IMR-90 (cell line): Measurements from ENCODE around the gene ZNF521. TPM values are rescaled to one million over a fixed set of nuclear protein-coding genes. Genes with fewer than 3 reads are reported as not detected.

Source experiments
- ATAC-seq: fragments of 200-7000 bp; cut with Tn5 transposase; 2 replicates; pipeline ENCODE4 v1.9.1; 2020; ENCODE audit warnings: low read depth, mild to moderate bottlenecking, moderate library complexity
- BruUV-seq: library from RNA; stranded (reverse); fragments of 400-500 nt; replicated peaks from 2 replicates; lab custom pipeline; 2021; lab: Mats Ljungman, UMichigan
- CTCF ChIA-PET: fragments of 300-600 bp; formaldehyde crosslinking; extraction: SDS; loops from one replicate; lab custom pipeline; 2021; ENCODE audit warnings: antibody characterized with exemption; lab: Yijun Ruan, JAX
- POLR2A ChIA-PET: fragments of 300-600 bp; sonication (Branson Sonifier 250); formaldehyde crosslinking; loops from one replicate; lab custom pipeline; 2022; ENCODE audit warnings: antibody characterized with exemption; ENCODE audit not compliant: unreplicated experiment; lab: Charles Lee
- DNase-seq: peaks from one replicate; pipeline ENCODE4 v3.0.0; 2013
- H2AFZ ChIP-seq: replicated peaks from 2 replicates; pipeline ENCODE3; 2013; ENCODE audit warnings: low read length, mild to moderate bottlenecking; ENCODE audit not compliant: poor library complexity
- H2AK5ac ChIP-seq: 2 replicates; pipeline ENCODE4 v1.6.1; 2013; ENCODE audit warnings: low read depth, low read length, inconsistent platforms
- H2AK9ac ChIP-seq: replicated peaks from 2 replicates; pipeline ENCODE3; 2013; ENCODE audit warnings: mild to moderate bottlenecking, low read depth, low read length, moderate library complexity; ENCODE audit not compliant: poor library complexity
- H2BK120ac ChIP-seq: 2 replicates; pipeline ENCODE4 v1.6.1; 2013; ENCODE audit warnings: low read depth, low read length, inconsistent platforms
- H2BK15ac ChIP-seq: 3 replicates; pipeline ENCODE4 v1.6.1; 2013; ENCODE audit warnings: low read depth, low read length, inconsistent platforms
- H2BK20ac ChIP-seq: 2 replicates; pipeline ENCODE4 v1.6.1; 2013; ENCODE audit warnings: low read depth, mild to moderate bottlenecking, inconsistent platforms, low read length, moderate library complexity
- H2BK5ac ChIP-seq: 2 replicates; pipeline ENCODE4 v1.6.1; 2013; ENCODE audit warnings: mild to moderate bottlenecking, low read depth, low read length, inconsistent platforms; ENCODE audit not compliant: poor library complexity, severe bottlenecking
- H3K14ac ChIP-seq: replicated peaks from 2 replicates; pipeline ENCODE4 v1.6.1; 2013; ENCODE audit warnings: low read depth, low read length, inconsistent platforms
- H3K18ac ChIP-seq: 2 replicates; pipeline ENCODE4 v1.6.1; 2013; ENCODE audit warnings: low read depth, low read length, control low read depth
- H3K23ac ChIP-seq: 2 replicates; pipeline ENCODE4 v1.6.1; 2013; ENCODE audit warnings: low read depth, low read length, inconsistent platforms
- H3K27ac ChIP-seq: 2 replicates; pipeline ENCODE4 v1.5.1; 2013; ENCODE audit warnings: mild to moderate bottlenecking, control low read depth, low read length; ENCODE audit not compliant: insufficient read depth
- H3K27me3 ChIP-seq: 2 replicates; pipeline ENCODE4 v1.6.1; 2013; ENCODE audit warnings: low read length; ENCODE audit not compliant: control insufficient read depth, insufficient read depth
- H3K36me3 ChIP-seq: 2 replicates; pipeline ENCODE4 v1.6.1; 2013; ENCODE audit warnings: low read length, mixed read lengths; ENCODE audit not compliant: control insufficient read depth, insufficient read depth
- H3K4ac ChIP-seq: 2 replicates; pipeline ENCODE4 v1.6.1; 2013; ENCODE audit warnings: low read depth, low read length, inconsistent platforms
- H3K4me1 ChIP-seq: 2 replicates; pipeline ENCODE4 v1.6.1; 2013; ENCODE audit warnings: low read length, mixed read lengths; ENCODE audit not compliant: control insufficient read depth, insufficient read depth
- H3K4me2 ChIP-seq: 2 replicates; pipeline ENCODE4 v1.6.1; 2013; ENCODE audit warnings: low read depth, mild to moderate bottlenecking, control low read depth, low read length, moderate library complexity
- H3K4me3 ChIP-seq: 2 replicates; pipeline ENCODE4 v1.5.1; 2013; ENCODE audit warnings: low read depth, mild to moderate bottlenecking, control low read depth, low read length, moderate library complexity; ENCODE audit not compliant: insufficient read depth
- H3K56ac ChIP-seq: 2 replicates; pipeline ENCODE4 v1.6.1; 2013; ENCODE audit warnings: low read length, inconsistent platforms; ENCODE audit not compliant: insufficient read depth; ENCODE audit errors: extremely low read depth
- H3K79me1 ChIP-seq, 2 experiments: 2 replicates each; pipeline ENCODE4 v1.6.1; 2013; ENCODE audit warnings: low read length in 2 of 2, inconsistent platforms in 1 of 2, low read depth in 1 of 2
- H3K9ac ChIP-seq: 2 replicates; pipeline ENCODE4 v1.6.1; 2013; ENCODE audit warnings: low read depth, low read length, control low read depth
- H3K9me1 ChIP-seq: 2 replicates; pipeline ENCODE4 v1.6.1; 2013; ENCODE audit warnings: low read length, inconsistent platforms; ENCODE audit not compliant: insufficient read depth
- H3K9me3 ChIP-seq: 2 replicates; pipeline ENCODE4 v1.6.1; 2013; ENCODE audit warnings: low read length; ENCODE audit not compliant: control insufficient read depth, insufficient read depth
- H4K20me1 ChIP-seq: 2 replicates; pipeline ENCODE4 v1.6.1; 2013; ENCODE audit warnings: low read length, inconsistent platforms; ENCODE audit not compliant: insufficient read depth
- H4K5ac ChIP-seq: 2 replicates; pipeline ENCODE4 v1.6.1; 2013; ENCODE audit warnings: mild to moderate bottlenecking, low read depth, low read length, control low read depth
- H4K8ac ChIP-seq, 2 experiments: 2 replicates each; pipeline ENCODE4 v1.6.1; 2013; ENCODE audit warnings: low read depth in 2 of 2, low read length in 2 of 2, control low read depth in 1 of 2, inconsistent platforms in 1 of 2
- H4K91ac ChIP-seq: 2 replicates; pipeline ENCODE4 v1.6.1; 2013; ENCODE audit warnings: low read depth, low read length, inconsistent platforms; ENCODE audit not compliant: insufficient read depth
- BHLHE40 ChIP-seq: fragments of 150-350 bp; IDR thresholded peaks from 2 replicates; pipeline ENCODE4 v1.6.1; 2016; ENCODE audit warnings: mild to moderate bottlenecking, low read depth, low read length
- CEBPB ChIP-seq: IDR thresholded peaks from 2 replicates; pipeline ENCODE4 v1.6.1; 2012; ENCODE audit warnings: low read depth, low read length, improper control_type of control experiment
- CHD1 ChIP-seq: IDR thresholded peaks from 2 replicates; pipeline ENCODE4 v1.6.1; 2012; ENCODE audit warnings: low read depth, low read length, improper control_type of control experiment
- CTCF ChIP-seq: conservative IDR thresholded peaks from 2 replicates; pipeline ENCODE4 v1.5.1; 2012; ENCODE audit warnings: mild to moderate bottlenecking, low read depth, low read length, improper control_type of control experiment
- FOS ChIP-seq: fragments of 150-350 bp; IDR thresholded peaks from 2 replicates; pipeline ENCODE4 v1.6.1; 2016; ENCODE audit warnings: low read depth, low read length
- MAZ ChIP-seq: IDR thresholded peaks from 2 replicates; pipeline ENCODE4 v1.6.1; 2012; ENCODE audit warnings: low read depth, mild to moderate bottlenecking, low read length, improper control_type of control experiment, moderate library complexity, borderline replicate concordance
- MXI1 ChIP-seq: IDR thresholded peaks from 2 replicates; pipeline ENCODE4 v1.6.1; 2012; ENCODE audit warnings: low read depth, mild to moderate bottlenecking, low read length, moderate library complexity, borderline replicate concordance
- NFE2L2 ChIP-seq: fragments of 150-350 bp; IDR thresholded peaks from 2 replicates; pipeline ENCODE4 v1.6.1; 2016; ENCODE audit warnings: low read depth, mild to moderate bottlenecking, low read length
- POLR2A ChIP-seq: IDR thresholded peaks from 2 replicates; pipeline ENCODE4 v1.6.1; 2012; ENCODE audit warnings: mild to moderate bottlenecking, low read depth, low read length
- RAD21 ChIP-seq: IDR thresholded peaks from 2 replicates; pipeline ENCODE4 v1.6.1; 2012; ENCODE audit warnings: low read length, improper control_type of control experiment
- RCOR1 ChIP-seq: IDR thresholded peaks from 2 replicates; pipeline ENCODE4 v1.6.1; 2012; ENCODE audit warnings: mild to moderate bottlenecking, low read length, improper control_type of control experiment; ENCODE audit not compliant: insufficient replicate concordance
- RFX5 ChIP-seq: IDR thresholded peaks from 2 replicates; pipeline ENCODE4 v1.8.0; 2012; ENCODE audit warnings: low read depth, mild to moderate bottlenecking, low read length, moderate library complexity
- SMC3 ChIP-seq: fragments of 150-350 bp; IDR thresholded peaks from 2 replicates; pipeline ENCODE4 v1.6.1; 2016; ENCODE audit warnings: low read depth, mild to moderate bottlenecking, antibody characterized with exemption, low read length, moderate library complexity
- USF2 ChIP-seq: fragments of 150-350 bp; IDR thresholded peaks from 2 replicates; pipeline ENCODE4 v1.6.1; 2017; ENCODE audit warnings: mild to moderate bottlenecking, antibody characterized with exemption, low read length, low read depth
- WGBS, 2 experiments: methylation state at CpG; one replicate each; pipeline versions ENCODE4 v1.1.5 to v1.1.7; 2013; ENCODE audit warnings: missing lambda C conversion rate in 2 of 2; ENCODE audit not compliant: insufficient read length in 1 of 2; ENCODE audit errors: extremely low coverage in 2 of 2; 5-methylcytosine and 5-hydroxymethylcytosine counted together
- dilution Hi-C: fragments of 300-500 bp; cut with HindIII; formaldehyde crosslinking; loops from one replicate; pipeline ENCODE4 v1.14.3; 2018; ENCODE audit warnings: low sequenced_read_pairs; ENCODE audit not compliant: unreplicated experiment
- in situ Hi-C: fragments of 300-500 bp; cut with MboI; formaldehyde crosslinking; loops from 3 replicates; pipeline ENCODE4 v1.14.3; 2019; ENCODE audit warnings: low sequenced_read_pairs, inconsistent platforms, mixed read lengths
- intact Hi-C: fragments of 100-400 bp; cut with micrococcal nuclease; formaldehyde crosslinking; loops from 2 replicates; pipeline ENCODE4 v1.10.0; 2022
- polyA plus RNA-seq, 3 experiments: library from polyadenylated mRNA; depleted of rRNA; stranded (reverse); fragments of >200 nt; gene quantifications; 2 replicates each; pipeline ENCODE4 v1.2.3, GENCODE V29; 2012; ENCODE audit warnings: low replicate concordance in 1 of 3
- total RNA-seq: library from RNA; depleted of rRNA; stranded (reverse); fragments of >200 nt; gene quantifications from 2 replicates; pipeline ENCODE4 v1.2.3, GENCODE V29; 2012
- TF ChIP-seq, protein P1 (sequence below): fragments of 150-350 bp; IDR thresholded peaks from 2 replicates; pipeline ENCODE4 v1.6.1; 2016; ENCODE audit warnings: low read depth, mild to moderate bottlenecking, low read length, moderate library complexity, borderline replicate concordance

The ZNF521 gene
- total and polyA plus RNA-seq, 2 of the 4 experiments (the other 2 are of a cell fraction) = 21.5 to 59.3 TPM

DNA sequence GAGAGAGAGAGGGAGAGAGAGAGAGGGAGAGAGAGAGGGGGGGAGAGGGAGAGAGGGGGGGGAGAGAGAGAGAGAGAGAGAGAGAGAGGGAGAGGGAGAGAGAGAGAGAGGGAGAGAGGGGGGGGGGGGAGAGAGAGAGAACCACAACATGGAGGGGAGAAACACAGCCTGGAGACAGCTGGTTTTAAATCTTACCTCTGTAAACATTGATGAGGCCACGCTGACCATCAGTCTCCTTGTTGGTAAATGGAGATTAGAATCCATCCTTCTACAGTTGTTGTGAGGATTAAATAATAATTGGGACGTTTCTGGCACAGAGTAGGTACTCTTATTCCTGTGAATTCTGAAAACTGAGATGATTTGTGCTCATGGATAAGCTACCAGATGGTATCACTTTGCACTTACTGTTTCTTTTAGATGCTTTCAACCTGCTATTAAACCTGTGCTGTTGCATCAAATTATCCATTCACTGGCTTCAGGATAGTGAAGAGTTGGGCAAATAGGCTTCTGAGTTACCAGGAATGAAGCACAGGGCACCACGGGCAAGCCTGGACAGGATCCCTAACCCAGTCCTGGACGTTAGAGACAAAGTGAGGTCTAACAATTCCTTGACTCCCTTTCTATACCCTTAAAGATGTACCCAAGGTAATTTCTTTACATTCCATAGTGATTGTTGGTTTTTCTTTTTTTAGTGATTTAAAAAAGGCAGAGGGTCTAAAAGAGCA lies 318.1 kb downstream of the ZNF521 start:
- no peak overlapping the region for H3K27ac ChIP-seq
- no peak for TF ChIP-seq FOS
- TF ChIP-seq NFE2L2 = no peak
- TF ChIP-seq, protein P1, sequence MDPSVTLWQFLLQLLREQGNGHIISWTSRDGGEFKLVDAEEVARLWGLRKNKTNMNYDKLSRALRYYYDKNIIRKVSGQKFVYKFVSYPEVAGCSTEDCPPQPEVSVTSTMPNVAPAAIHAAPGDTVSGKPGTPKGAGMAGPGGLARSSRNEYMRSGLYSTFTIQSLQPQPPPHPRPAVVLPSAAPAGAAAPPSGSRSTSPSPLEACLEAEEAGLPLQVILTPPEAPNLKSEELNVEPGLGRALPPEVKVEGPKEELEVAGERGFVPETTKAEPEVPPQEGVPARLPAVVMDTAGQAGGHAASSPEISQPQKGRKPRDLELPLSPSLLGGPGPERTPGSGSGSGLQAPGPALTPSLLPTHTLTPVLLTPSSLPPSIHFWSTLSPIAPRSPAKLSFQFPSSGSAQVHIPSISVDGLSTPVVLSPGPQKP = no peak
- TF ChIP-seq SMC3 = no peak
- no peak for TF ChIP-seq CEBPB
- TF ChIP-seq MXI1 = no peak
- no peak for TF ChIP-seq BHLHE40
- no peak for TF ChIP-seq POLR2A
- no peak for TF ChIP-seq USF2
- TF ChIP-seq CHD1 = no peak
- no peak for TF ChIP-seq RAD21
- no peak for TF ChIP-seq RFX5
- TF ChIP-seq CTCF = no peak
- no peak for TF ChIP-seq MAZ
- no peak for TF ChIP-seq RCOR1
- H3K4me1 ChIP-seq = no peaks in the 10 kb centered on the region
- H3K56ac ChIP-seq = no peak overlapping the region
- in situ Hi-C loops = no loop called here
- H3K4me2 ChIP-seq = no peak overlapping the region
- dilution Hi-C loops = no loop called here
- H2AK9ac ChIP-seq = no peak overlapping the region
- H4K91ac ChIP-seq = no peak overlapping the region
- CTCF ChIA-PET = no interaction called here
- BruUV-seq = no TSS peak
- H3K4me3 ChIP-seq = no peak overlapping the region
- no peak overlapping the region for H3K23ac ChIP-seq
- H2BK5ac ChIP-seq = no peak overlapping the region
- POLR2A ChIA-PET = no interaction called here
- no peak overlapping the region for H3K9ac ChIP-seq
- H3K18ac ChIP-seq = no peak overlapping the region
- H3K79me1 ChIP-seq = no peaks in the 10 kb centered on the region
- no peak overlapping the region for H3K4ac ChIP-seq
- H2AK5ac ChIP-seq = no peak overlapping the region
- H2BK15ac ChIP-seq = no peak overlapping the region
- H2AFZ ChIP-seq = no peak overlapping the region
- H3K27me3 ChIP-seq = peaks cover 17% of the 10 kb centered on the region
- no peak overlapping the region for H2BK20ac ChIP-seq
- H2BK120ac ChIP-seq = no peak overlapping the region
- no peaks in the 10 kb centered on the region; the same call in 1 of the 2 replicates for H3K9me1 ChIP-seq
- ATAC-seq = no peak
- intact Hi-C loops = no loop called here
- H4K20me1 ChIP-seq = no peaks in the 10 kb centered on the region
- WGBS, 2 experiments = no CpG with 5 or more reads among the region's 4 CpGs
- no peak for DNase-seq
- no peak overlapping the region for H4K8ac ChIP-seq
- H3K14ac ChIP-seq = no peak overlapping the region
- H3K36me3 ChIP-seq = no peaks in the 10 kb centered on the region
- no peak overlapping the region for H4K5ac ChIP-seq
- H3K9me3 ChIP-seq = no peaks in the 10 kb centered on the region
